Middle frontal gyrus (tissue), 1 donor: ENCODE measurements around the gene FBXL16.

ENCODE experiments used
- DNase-seq: peaks from one replicate; pipeline ENCODE4 v3.0.0-alpha.2; 2015; ENCODE audit warnings: low spot score; ENCODE audit errors: extremely low spot score

The FBXL16 gene

GRCh38 chr16:734981-735881 lies 29.6 kb upstream of the FBXL16 start:
- DNase-seq: no peak

GRCh38 chr16:734208-734980 lies 28.8 kb upstream of the FBXL16 start:
- no peak for DNase-seq

- no peak for DNase-seq
Measured at GRCh38 chr16:733382-734207, 28.0 kb upstream of the FBXL16 start.

GRCh38 chr16:732936-733335 lies 27.3 kb upstream of the FBXL16 start:
- no peak for DNase-seq

GRCh38 chr16:732332-732731 lies 26.7 kb upstream of the FBXL16 start:
- no peak for DNase-seq

GRCh38 chr16:730666-731509 lies 25.3 kb upstream of the FBXL16 start:
- DNase-seq: no peak

- DNase-seq: no peak
Measured at GRCh38 chr16:729768-730665, 24.4 kb upstream of the FBXL16 start.

GRCh38 chr16:728890-729744 lies 23.5 kb upstream of the FBXL16 start:
- no peak for DNase-seq

- no peak for DNase-seq
Measured at GRCh38 chr16:728131-728889, 22.7 kb upstream of the FBXL16 start.

GRCh38 chr16:727291-727977 lies 21.8 kb upstream of the FBXL16 start:
- no peak for DNase-seq

- no peak for DNase-seq
Measured at GRCh38 chr16:726438-727290, 21.1 kb upstream of the FBXL16 start, which contains the start of the genes CCDC78 and HAGHL. TSS of gene CCDC78 (minus strand) at chr16:726443. CDS start at chr16:726367, 76 bp downstream. TSS of gene HAGHL (plus strand) at chr16:727106. CDS start at chr16:727510, 404 bp downstream.

GRCh38 chr16:726188-726437 lies 20.5 kb upstream of the FBXL16 start:
- no peak for DNase-seq

- no peak for DNase-seq
Measured at GRCh38 chr16:725463-726187, 20.0 kb upstream of the FBXL16 start.

- no peak for DNase-seq
Measured at GRCh38 chr16:725041-725376, 19.4 kb upstream of the FBXL16 start.

- no peak for DNase-seq
Measured at GRCh38 chr16:724188-725040, 18.8 kb upstream of the FBXL16 start.
